ENCODE results near the gene KLK1. TPM values are rescaled to one million over a fixed set of nuclear protein-coding genes. Genes with fewer than 3 reads are reported as not detected.

KLK1 gene
- total RNA-seq, 1 experiment from 2014 or later = not detected

- intact Hi-C loops (cut with micrococcal nuclease; ENCODE audit: unreplicated experiment) = no loop called here
- CTCF ChIA-PET = no interaction called here
- H3K27me3 Mint-ChIP-seq (ENCODE audit: unreplicated experiment) = peaks cover 7% of the 10 kb centered on the region
Measured at GRCh38 chr19:50857366-50857765, 33.8 kb upstream of the KLK1 start.

GRCh38 chr19:50854636-50855410, 31.2 kb upstream of the KLK1 start, which contains the start of gene KLK3:
Gene KLK3 (plus strand): TSS chr19:50854915. CDS start chr19:50854956, 41 bp downstream.
- Mint-ChIP-seq H3K4me3 (ENCODE audit: low read depth, unreplicated experiment) (no peak within 1 kb of the TSS), H3K27ac (ENCODE audit: unreplicated experiment) (no peak within 1 kb of the TSS), H3K36me3 (ENCODE audit: insufficient read depth, unreplicated experiment) (no peaks in the 10 kb centered on the region), H3K9me3 (ENCODE audit: low read depth, unreplicated experiment) (no peaks in the 10 kb centered on the region), H3K4me1 (ENCODE audit: low read depth, unreplicated experiment) (no peaks in the 10 kb centered on the region), H3K27me3 (ENCODE audit: unreplicated experiment) (peaks cover 32% of the 10 kb centered on the region)
- no peak for DNase-seq
- no TSS peak for BruUV-seq (replicated peaks)
- intact Hi-C loops (cut with micrococcal nuclease; ENCODE audit: unreplicated experiment) = no loop called here
- CTCF ChIA-PET = no interaction called here
- TF ChIP-seq CTCF (IDR thresholded peaks at IDR 0.05; ENCODE audit: unreplicated experiment) = no peak

More at GRCh38 chr19:50857366-50857765, 33.8 kb upstream of the KLK1 start:
- no peaks in the 10 kb centered on the region for H3K36me3 Mint-ChIP-seq (ENCODE audit: insufficient read depth, unreplicated experiment)
- H3K9me3 Mint-ChIP-seq (ENCODE audit: low read depth, unreplicated experiment) = no peaks in the 10 kb centered on the region
- DNase-seq = no peak
- no peak overlapping the region for H3K4me3 Mint-ChIP-seq (ENCODE audit: low read depth, unreplicated experiment)
- H3K27ac Mint-ChIP-seq (ENCODE audit: unreplicated experiment) = no peak overlapping the region
- no peak for TF ChIP-seq CTCF (IDR thresholded peaks at IDR 0.05; ENCODE audit: unreplicated experiment)
- H3K4me1 Mint-ChIP-seq (ENCODE audit: low read depth, unreplicated experiment) = no peaks in the 10 kb centered on the region
- BruUV-seq (replicated peaks) = no TSS peak

GRCh38 chr19:50851620-50852019, 28.0 kb upstream of the KLK1 start:
- CTCF ChIA-PET = no interaction called here
- no peaks in the 10 kb centered on the region for H3K4me1 Mint-ChIP-seq (ENCODE audit: low read depth, unreplicated experiment)
- no peak overlapping the region for H3K27ac Mint-ChIP-seq (ENCODE audit: unreplicated experiment)
- intact Hi-C loops (cut with micrococcal nuclease; ENCODE audit: unreplicated experiment) = no loop called here
- peaks cover 52% of the 10 kb centered on the region for H3K27me3 Mint-ChIP-seq (ENCODE audit: unreplicated experiment)
- no peak for DNase-seq
- H3K36me3 Mint-ChIP-seq (ENCODE audit: insufficient read depth, unreplicated experiment) = no peaks in the 10 kb centered on the region
- H3K9me3 Mint-ChIP-seq (ENCODE audit: low read depth, unreplicated experiment) = no peaks in the 10 kb centered on the region
- BruUV-seq (replicated peaks) = no TSS peak
- TF ChIP-seq CTCF (IDR thresholded peaks at IDR 0.05; ENCODE audit: unreplicated experiment) = no peak
- no peak overlapping the region for H3K4me3 Mint-ChIP-seq (ENCODE audit: low read depth, unreplicated experiment)

GRCh38 chr19:50850738-50851137, 27.2 kb upstream of the KLK1 start:
- TF ChIP-seq CTCF (IDR thresholded peaks at IDR 0.05; ENCODE audit: unreplicated experiment) = no peak
- Mint-ChIP-seq H3K4me3 (ENCODE audit: low read depth, unreplicated experiment) (no peak overlapping the region), H3K4me1 (ENCODE audit: low read depth, unreplicated experiment) (no peaks in the 10 kb centered on the region), H3K27ac (ENCODE audit: unreplicated experiment) (no peak overlapping the region), H3K36me3 (ENCODE audit: insufficient read depth, unreplicated experiment) (no peaks in the 10 kb centered on the region), H3K9me3 (ENCODE audit: low read depth, unreplicated experiment) (no peaks in the 10 kb centered on the region), H3K27me3 (ENCODE audit: unreplicated experiment) (peaks cover 54% of the 10 kb centered on the region)
- intact Hi-C loops (cut with micrococcal nuclease; ENCODE audit: unreplicated experiment) = no loop called here
- CTCF ChIA-PET = no interaction called here
- DNase-seq = no peak
- BruUV-seq (replicated peaks) = no TSS peak

All from Calu3 (cell line).